HCT116 (cell line): Measurements from ENCODE around the gene CHEK2. TPM values are rescaled to one million over a fixed set of nuclear protein-coding genes. Genes with fewer than 3 reads are reported as not detected.

Experiments used
- ATAC-seq: fragments of 200-7000 bp; cut with Tn5 transposase; 2 replicates; pipeline ENCODE4 v1.9.1; 2020; ENCODE audit warnings: mild to moderate bottlenecking, moderate library complexity
- BruUV-seq: library from RNA; stranded (reverse); fragments of 400-500 nt; replicated peaks from 2 replicates; lab custom pipeline; 2021; lab: Mats Ljungman, UMichigan
- CTCF ChIA-PET: fragments of 300-600 bp; sonication (Branson Sonifier 250); formaldehyde crosslinking; loops from one replicate; lab custom pipeline; 2021; ENCODE audit warnings: antibody characterized with exemption; lab: Charles Lee
- POLR2A ChIA-PET: fragments of 300-600, 350-600 bp; sonication (Branson Sonifier 250); formaldehyde crosslinking; loops from one replicate; lab custom pipeline; 2021; ENCODE audit warnings: antibody characterized with exemption; lab: Charles Lee
- RAD21 ChIA-PET, 2 experiments: fragments of 300-600 bp; sonication (Branson Sonifier 250); formaldehyde crosslinking; loops; one replicate each; lab custom pipeline; 2023; ENCODE audit warnings: low total read pairs in 2 of 2; ENCODE audit not compliant: uncharacterized antibody in 2 of 2, unreplicated experiment in 2 of 2, low non-redundant PET in 1 of 2; lab: Charles Lee
- DNase-seq: peaks from one replicate; pipeline ENCODE4 v3.0.0-alpha.2; 2010; ENCODE audit warnings: low read depth, low spot score
- H2AFZ ChIP-seq: fragments of 200-600 bp; shearing (Covaris generic), sonication (generic); 2 replicates; pipeline ENCODE4 v1.6.1; 2017; ENCODE audit warnings: low read depth, mixed run types, mixed read lengths, antibody characterized with exemption, low read length; ENCODE audit not compliant: poor library complexity, severe bottlenecking
- H3K27ac ChIP-seq: 2 replicates; pipeline ENCODE4 v1.5.1; 2012; ENCODE audit warnings: low read depth, low read length
- H3K27me3 ChIP-seq: fragments of 200-600 bp; sonication (generic); 2 replicates; pipeline ENCODE4 v1.6.1; 2016; ENCODE audit warnings: mixed run types, low read length, mixed read lengths; ENCODE audit not compliant: insufficient read depth
- H3K36me3 ChIP-seq, 2 experiments: fragments of 200-500 bp in 1 of 2; fragments of 200-600 bp in 1 of 2; sonication (Bioruptor generic) in 1 of 2; sonication (generic) in 1 of 2; 2 replicates each; pipeline versions ENCODE4 v1.5.1 to v1.6.1; 2014 to 2016; ENCODE audit warnings: low read length in 2 of 2, inconsistent platforms in 1 of 2, mixed read lengths in 1 of 2, mixed run types in 1 of 2; ENCODE audit not compliant: insufficient read depth in 2 of 2, control insufficient read depth in 1 of 2
- H3K4me1 ChIP-seq, 2 experiments: fragments of 200-600 bp in 1 of 2; sonication (generic) in 1 of 2; 2 replicates each; pipeline versions ENCODE4 v1.5.1 to v1.6.1; 2012 to 2017; ENCODE audit warnings: low read length in 2 of 2, inconsistent platforms in 1 of 2, mild to moderate bottlenecking in 1 of 2, mixed read lengths in 1 of 2, mixed run types in 1 of 2, moderate library complexity in 1 of 2; ENCODE audit not compliant: insufficient read depth in 2 of 2, control insufficient read depth in 1 of 2
- H3K4me2 ChIP-seq: fragments of 200-600 bp; sonication (generic); 2 replicates; pipeline ENCODE4 v1.6.1; 2017; ENCODE audit warnings: mixed run types, low read length, mixed read lengths
- H3K4me3 ChIP-seq, 2 experiments: fragments of 200-600 bp in 1 of 2; sonication (generic) in 1 of 2; replicated peaks in 1 of 2; 2 replicates each; pipeline ENCODE4 v1.5.1; 2011 to 2016; ENCODE audit warnings: low read length in 2 of 2, control low read depth in 1 of 2, low read depth in 1 of 2, mild to moderate bottlenecking in 1 of 2, mixed read lengths in 1 of 2, mixed run types in 1 of 2
- H3K79me2 ChIP-seq: fragments of 200-600 bp; sonication (generic); 2 replicates; pipeline ENCODE4 v1.6.1; 2017; ENCODE audit warnings: mild to moderate bottlenecking, mixed run types, low read length, moderate library complexity, mixed read lengths; ENCODE audit not compliant: insufficient read depth
- H3K9ac ChIP-seq: fragments of 200-600 bp; sonication (generic); 2 replicates; pipeline ENCODE4 v1.6.1; 2016; ENCODE audit warnings: low read length, mixed read lengths
- H3K9me2 ChIP-seq: fragments of 200-600 bp; sonication (generic), shearing (Covaris generic); 2 replicates; pipeline ENCODE4 v1.6.1; 2017; ENCODE audit warnings: mixed run types, mild to moderate bottlenecking, moderate library complexity; ENCODE audit not compliant: insufficient read depth
- H3K9me3 ChIP-seq, 2 experiments: fragments of 200-500 bp in 1 of 2; fragments of 200-600 bp in 1 of 2; sonication (Bioruptor generic) in 1 of 2; sonication (generic) in 1 of 2; 2 replicates each; pipeline ENCODE4 v1.6.1; 2014 to 2017; ENCODE audit warnings: low read length in 2 of 2, mixed read lengths in 2 of 2, inconsistent platforms in 1 of 2, low read depth in 1 of 2, mild to moderate bottlenecking in 1 of 2, mixed run types in 1 of 2, moderate library complexity in 1 of 2; ENCODE audit not compliant: control insufficient read depth in 1 of 2, insufficient read depth in 1 of 2
- H4K20me1 ChIP-seq: fragments of 200-600 bp; sonication (generic), shearing (Covaris generic); 2 replicates; pipeline ENCODE4 v1.6.1; 2017; ENCODE audit warnings: mixed run types, mild to moderate bottlenecking, moderate library complexity; ENCODE audit not compliant: insufficient read depth
- CEBPB ChIP-seq: IDR thresholded peaks from 2 replicates; pipeline ENCODE4 v1.6.1; 2012; ENCODE audit warnings: low read depth
- ELF1 ChIP-seq: IDR thresholded peaks from 2 replicates; pipeline ENCODE4 v1.6.1; 2012; ENCODE audit warnings: low read depth, borderline replicate concordance
- EZH2phosphoT487 ChIP-seq: fragments of 200-600 bp; IDR thresholded peaks from 2 replicates; pipeline ENCODE4 v1.6.1; 2018; ENCODE audit warnings: antibody characterized with exemption, borderline replicate concordance
- FOSL1 ChIP-seq: IDR thresholded peaks from 2 replicates; pipeline ENCODE4 v1.6.1; 2012; ENCODE audit warnings: low read depth
- JUND ChIP-seq: IDR thresholded peaks from 2 replicates; pipeline ENCODE4 v1.6.1; 2012
- SIN3A ChIP-seq: IDR thresholded peaks from 2 replicates; pipeline ENCODE4 v1.6.1; 2012; ENCODE audit warnings: low read depth
- SRF ChIP-seq: IDR thresholded peaks from 2 replicates; pipeline ENCODE4 v1.6.1; 2012; ENCODE audit warnings: low read depth
- YY1 ChIP-seq: IDR thresholded peaks from 2 replicates; pipeline ENCODE4 v1.6.1; 2011; ENCODE audit warnings: low read length, low read depth, moderate library complexity, mild to moderate bottlenecking; ENCODE audit not compliant: insufficient replicate concordance; ENCODE audit errors: extremely low read depth
- ZNF274 ChIP-seq: fragments of 200-500 bp; sonication (Bioruptor generic); IDR thresholded peaks from 2 replicates; pipeline ENCODE4 v1.6.1; 2014; ENCODE audit warnings: mild to moderate bottlenecking, low read depth, low read length, inconsistent platforms
- intact Hi-C: fragments of 100-400 bp; cut with micrococcal nuclease; formaldehyde crosslinking; loops from 2 replicates; pipeline ENCODE4 v1.10.0; 2022
- total RNA-seq: library from RNA; stranded (reverse); gene quantifications from one replicate; pipeline ENCODE4 v1.2.1, GENCODE V29; 2021; ENCODE audit not compliant: unreplicated experiment
- TF ChIP-seq, protein P1 (sequence below): IDR thresholded peaks from 2 replicates; pipeline ENCODE4 v1.6.1; 2012; ENCODE audit warnings: low read depth

CHEK2 gene
- total RNA-seq, 1 experiment from 2014 or later = 47.1 TPM

DNA sequence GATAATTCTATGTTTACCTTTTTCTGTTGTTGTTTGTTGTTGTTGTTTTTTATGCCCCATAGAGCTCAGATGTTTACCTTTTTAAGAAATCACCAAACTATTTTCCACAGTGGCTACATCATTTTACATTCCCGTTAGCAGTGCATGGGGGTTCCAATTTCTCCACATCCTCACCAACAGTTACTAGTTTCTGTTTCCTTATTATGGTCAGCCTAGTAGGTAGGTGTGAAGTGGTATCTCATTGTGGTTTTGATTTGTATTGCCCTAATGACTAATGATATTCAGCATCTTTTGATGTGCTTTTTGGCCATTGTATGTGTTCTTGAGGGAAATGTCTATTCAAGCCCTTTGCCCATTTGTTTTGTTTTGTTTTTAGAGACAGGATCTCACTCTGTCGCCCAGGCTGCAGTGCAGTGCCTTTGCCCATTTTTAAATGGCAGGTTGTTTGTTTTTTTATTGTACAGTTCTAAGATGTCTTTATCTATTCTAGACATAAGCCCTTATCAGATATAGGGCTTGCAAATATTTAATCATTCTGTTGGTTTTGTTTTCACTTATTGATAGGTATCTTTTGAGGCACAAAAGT is 27.5 kb downstream of the CHEK2 start (continued):
- TF ChIP-seq ZNF274 (no peak), YY1 (no peak), FOSL1 (no peak), JUND (no peak), SRF (no peak), SIN3A (no peak), ELF1 (no peak), EZH2phosphoT487 (no peak)
- TF ChIP-seq, protein P1, sequence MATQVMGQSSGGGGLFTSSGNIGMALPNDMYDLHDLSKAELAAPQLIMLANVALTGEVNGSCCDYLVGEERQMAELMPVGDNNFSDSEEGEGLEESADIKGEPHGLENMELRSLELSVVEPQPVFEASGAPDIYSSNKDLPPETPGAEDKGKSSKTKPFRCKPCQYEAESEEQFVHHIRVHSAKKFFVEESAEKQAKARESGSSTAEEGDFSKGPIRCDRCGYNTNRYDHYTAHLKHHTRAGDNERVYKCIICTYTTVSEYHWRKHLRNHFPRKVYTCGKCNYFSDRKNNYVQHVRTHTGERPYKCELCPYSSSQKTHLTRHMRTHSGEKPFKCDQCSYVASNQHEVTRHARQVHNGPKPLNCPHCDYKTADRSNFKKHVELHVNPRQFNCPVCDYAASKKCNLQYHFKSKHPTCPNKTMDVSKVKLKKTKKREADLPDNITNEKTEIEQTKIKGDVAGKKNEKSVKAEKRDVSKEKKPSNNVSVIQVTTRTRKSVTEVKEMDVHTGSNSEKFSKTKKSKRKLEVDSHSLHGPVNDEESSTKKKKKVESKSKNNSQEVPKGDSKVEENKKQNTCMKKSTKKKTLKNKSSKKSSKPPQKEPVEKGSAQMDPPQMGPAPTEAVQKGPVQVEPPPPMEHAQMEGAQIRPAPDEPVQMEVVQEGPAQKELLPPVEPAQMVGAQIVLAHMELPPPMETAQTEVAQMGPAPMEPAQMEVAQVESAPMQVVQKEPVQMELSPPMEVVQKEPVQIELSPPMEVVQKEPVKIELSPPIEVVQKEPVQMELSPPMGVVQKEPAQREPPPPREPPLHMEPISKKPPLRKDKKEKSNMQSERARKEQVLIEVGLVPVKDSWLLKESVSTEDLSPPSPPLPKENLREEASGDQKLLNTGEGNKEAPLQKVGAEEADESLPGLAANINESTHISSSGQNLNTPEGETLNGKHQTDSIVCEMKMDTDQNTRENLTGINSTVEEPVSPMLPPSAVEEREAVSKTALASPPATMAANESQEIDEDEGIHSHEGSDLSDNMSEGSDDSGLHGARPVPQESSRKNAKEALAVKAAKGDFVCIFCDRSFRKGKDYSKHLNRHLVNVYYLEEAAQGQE = no peak

- DNase-seq (no peak), ATAC-seq (no peak)
- no peak overlapping the region for H3K4me3 ChIP-seq
- H3K27me3 ChIP-seq = no peaks in the 10 kb centered on the region
- H3K9me3 ChIP-seq = no peaks in the 10 kb centered on the region
- TF ChIP-seq EZH2phosphoT487 (no peak), CEBPB (peak; percentile 51; the same call in 1 of the 2 replicates)
- H2AFZ ChIP-seq = no peak overlapping the region
- H3K36me3 ChIP-seq = peaks cover 12 to 16% of the 10 kb centered on the region in 2 experiments
- no peaks in the 10 kb centered on the region; the same call in 1 of the 2 replicates for H4K20me1 ChIP-seq
- RAD21 ChIA-PET = no interaction called here
- no peak overlapping the region for H3K4me2 ChIP-seq
- H3K4me1 ChIP-seq = peaks cover 0 to 7% of the 10 kb centered on the region in 2 experiments; a peak in 2 of 4 replicates
- no peaks in the 10 kb centered on the region for H3K79me2 ChIP-seq
- no peak overlapping the region for H3K27ac ChIP-seq
- no peak overlapping the region for H3K9ac ChIP-seq
- H3K9me2 ChIP-seq = no peaks in the 10 kb centered on the region
- CTCF ChIA-PET = no interaction called here
- intact Hi-C loops = no loop called here
- BruUV-seq = no TSS peak
- POLR2A ChIA-PET = no interaction called here
Observed at GRCh38 chr22:28711820-28712777, 29.5 kb downstream of the CHEK2 start.
